Fibroblast of lung (primary cell): Measurements from ENCODE around the gene PIP5K1C. TPM values are rescaled to one million over a fixed set of nuclear protein-coding genes. Genes with fewer than 3 reads are reported as not detected.

Source experiments
- DNase-seq, 2 donors: peaks; one replicate each; pipeline versions ENCODE4 v3.0.0 to v3.0.0-alpha.2; 2010; ENCODE audit warnings: low read depth in 2 of 2
- H2AFZ ChIP-seq: 2 replicates; pipeline ENCODE4 v1.5.1; 2012; ENCODE audit warnings: low read length, control low read depth, inconsistent platforms
- H3K27ac ChIP-seq: 2 replicates; pipeline ENCODE4 v1.5.1; 2011; ENCODE audit warnings: low read length, control low read depth; ENCODE audit not compliant: insufficient read depth
- H3K27me3 ChIP-seq: 2 replicates; pipeline ENCODE4 v1.5.1; 2011; ENCODE audit warnings: mild to moderate bottlenecking, low read length; ENCODE audit not compliant: control insufficient read depth, insufficient read depth
- H3K36me3 ChIP-seq: 2 replicates; pipeline ENCODE4 v1.5.1; 2011; ENCODE audit warnings: low read length; ENCODE audit not compliant: control insufficient read depth, insufficient read depth
- H3K4me1 ChIP-seq: 2 replicates; pipeline ENCODE4 v1.5.1; 2011; ENCODE audit warnings: low read length; ENCODE audit not compliant: control insufficient read depth, insufficient read depth; ENCODE audit errors: extremely low read depth
- H3K4me2 ChIP-seq: 2 replicates; pipeline ENCODE4 v1.5.1; 2011; ENCODE audit warnings: low read length, control low read depth; ENCODE audit not compliant: insufficient read depth; ENCODE audit errors: extremely low read depth
- H3K4me3 ChIP-seq, 4 experiments: fragments of 200-600 bp in 1 of 4; sonication (generic) in 1 of 4; replicated peaks in 1 of 4; 2 replicates each; pipeline ENCODE4 v1.5.1; 2011 to 2016; ENCODE audit warnings: low read length in 4 of 4, low read depth in 3 of 4, mild to moderate bottlenecking in 3 of 4, control low read depth in 2 of 4, inconsistent platforms in 1 of 4, mixed read lengths in 1 of 4; ENCODE audit not compliant: insufficient read depth in 1 of 4; ENCODE audit errors: control extremely low read depth in 1 of 4
- H3K79me2 ChIP-seq: 2 replicates; pipeline ENCODE4 v1.5.1; 2012; ENCODE audit warnings: mild to moderate bottlenecking, low read length, inconsistent platforms; ENCODE audit not compliant: control insufficient read depth, insufficient read depth
- H3K9ac ChIP-seq: 2 replicates; pipeline ENCODE4 v1.5.1; 2011; ENCODE audit warnings: mild to moderate bottlenecking, low read length, control low read depth; ENCODE audit not compliant: insufficient read depth
- H3K9me3 ChIP-seq: 2 replicates; pipeline ENCODE4 v1.5.1; 2012; ENCODE audit warnings: low read depth, low read length; ENCODE audit not compliant: control insufficient read depth, insufficient read depth
- H4K20me1 ChIP-seq: 2 replicates; pipeline ENCODE4 v1.5.1; 2011; ENCODE audit warnings: low read length; ENCODE audit not compliant: control insufficient read depth, insufficient read depth; ENCODE audit errors: extremely low read depth
- EZH2 ChIP-seq: IDR thresholded peaks from 2 replicates; pipeline ENCODE4 v1.5.1; 2012; ENCODE audit warnings: low read length, control low read depth, mild to moderate bottlenecking; ENCODE audit errors: missing control alignments
- polyA plus RNA-seq, 2 donors: library from polyadenylated mRNA; depleted of rRNA in 1 of 2; stranded (reverse) in 1 of 2; unstranded in 1 of 2; fragments of >200 nt; gene quantifications; 2 replicates each; pipeline ENCODE4 v1.2.1, GENCODE V29; 2011 to 2012; ENCODE audit warnings: missing spikeins in 1 of 2
- total RNA-seq: library from RNA; depleted of rRNA; stranded (reverse); fragments of >200 nt; gene quantifications from 2 replicates; pipeline ENCODE4 v1.2.1, GENCODE V29; 2014
- TF ChIP-seq, protein P1 (sequence below), 2 donors: IDR thresholded peaks in 1 of 2; conservative IDR thresholded peaks in 1 of 2; 1 replicate in 1 of 2; 2 replicates in 1 of 2; pipeline ENCODE4 v1.5.1; 2011 to 2012; ENCODE audit warnings: low read length in 2 of 2, control low read depth in 1 of 2, inconsistent platforms in 1 of 2, low read depth in 1 of 2, mild to moderate bottlenecking in 1 of 2

The PIP5K1C gene
- total and polyA plus RNA-seq, 2 donors (not counting 1 experiment from before 2014, with no cell fraction given), result 8.7 to 16.7 TPM

DNA sequence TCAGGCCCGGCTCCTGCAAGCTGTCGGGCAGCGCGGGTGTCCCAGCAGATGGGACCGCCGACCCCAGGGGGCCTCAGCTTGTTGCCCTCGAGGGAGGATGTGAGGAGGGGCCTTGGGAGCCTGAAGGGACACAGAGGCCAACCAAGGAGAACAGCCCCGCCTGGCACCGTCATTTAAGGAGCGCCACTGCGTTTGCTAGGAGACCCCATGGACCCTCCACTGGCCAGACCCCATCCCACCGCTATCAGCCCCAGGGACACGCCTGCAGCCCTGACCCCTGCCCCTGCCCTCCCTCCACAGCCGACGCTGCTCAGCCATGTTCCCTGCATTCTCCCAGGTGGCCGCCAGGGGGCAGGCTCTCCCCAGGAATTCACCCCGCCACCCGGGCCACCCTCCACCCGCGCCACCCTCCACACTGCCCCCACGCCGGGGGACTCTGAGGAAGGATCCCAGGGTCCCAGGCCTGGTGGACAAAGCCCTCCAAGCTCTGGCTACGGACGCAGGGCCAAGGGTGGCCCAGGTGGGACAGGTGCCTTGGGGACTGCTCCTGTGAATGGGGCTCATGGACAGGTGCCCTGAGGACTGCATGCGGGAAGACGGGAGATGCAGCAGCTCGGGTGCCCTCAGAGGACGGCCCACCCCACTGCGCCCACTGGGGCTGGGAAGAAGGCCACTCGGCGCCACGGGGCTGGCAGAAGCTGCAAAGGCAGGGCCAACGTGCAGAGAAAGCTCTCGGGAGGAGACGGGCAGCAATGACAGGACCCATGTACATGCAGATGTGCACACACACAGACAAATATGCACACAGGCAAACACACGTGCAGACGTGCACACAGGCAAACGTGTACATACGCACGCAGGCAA, 34.4 kb downstream of the PIP5K1C start:
- no peaks in the 10 kb centered on the region for H3K9me3 ChIP-seq
- TF ChIP-seq EZH2, result no peak
- TF ChIP-seq, protein P1, sequence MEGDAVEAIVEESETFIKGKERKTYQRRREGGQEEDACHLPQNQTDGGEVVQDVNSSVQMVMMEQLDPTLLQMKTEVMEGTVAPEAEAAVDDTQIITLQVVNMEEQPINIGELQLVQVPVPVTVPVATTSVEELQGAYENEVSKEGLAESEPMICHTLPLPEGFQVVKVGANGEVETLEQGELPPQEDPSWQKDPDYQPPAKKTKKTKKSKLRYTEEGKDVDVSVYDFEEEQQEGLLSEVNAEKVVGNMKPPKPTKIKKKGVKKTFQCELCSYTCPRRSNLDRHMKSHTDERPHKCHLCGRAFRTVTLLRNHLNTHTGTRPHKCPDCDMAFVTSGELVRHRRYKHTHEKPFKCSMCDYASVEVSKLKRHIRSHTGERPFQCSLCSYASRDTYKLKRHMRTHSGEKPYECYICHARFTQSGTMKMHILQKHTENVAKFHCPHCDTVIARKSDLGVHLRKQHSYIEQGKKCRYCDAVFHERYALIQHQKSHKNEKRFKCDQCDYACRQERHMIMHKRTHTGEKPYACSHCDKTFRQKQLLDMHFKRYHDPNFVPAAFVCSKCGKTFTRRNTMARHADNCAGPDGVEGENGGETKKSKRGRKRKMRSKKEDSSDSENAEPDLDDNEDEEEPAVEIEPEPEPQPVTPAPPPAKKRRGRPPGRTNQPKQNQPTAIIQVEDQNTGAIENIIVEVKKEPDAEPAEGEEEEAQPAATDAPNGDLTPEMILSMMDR (conservative IDR thresholded peaks at IDR 0.05 in 1 of 2, IDR thresholded peaks at IDR 0.05 in 1 of 2; ENCODE audit: low read depth in 1 of 2, low read length in 2 of 2), result peak; percentile 59 to 76
- H4K20me1 ChIP-seq, result no peaks in the 10 kb centered on the region
- peaks cover 16% of the 10 kb centered on the region for H3K36me3 ChIP-seq
- no peak overlapping the region for H3K27ac ChIP-seq
- H3K4me3 ChIP-seq, result no peak overlapping the region
- no peak for DNase-seq
- peaks cover 8% of the 10 kb centered on the region for H3K4me1 ChIP-seq
- no peak overlapping the region for H3K9ac ChIP-seq
- no peaks in the 10 kb centered on the region for H3K27me3 ChIP-seq
- H3K4me2 ChIP-seq, result no peak overlapping the region
- no peaks in the 10 kb centered on the region for H3K79me2 ChIP-seq
- no peak overlapping the region for H2AFZ ChIP-seq

DNA sequence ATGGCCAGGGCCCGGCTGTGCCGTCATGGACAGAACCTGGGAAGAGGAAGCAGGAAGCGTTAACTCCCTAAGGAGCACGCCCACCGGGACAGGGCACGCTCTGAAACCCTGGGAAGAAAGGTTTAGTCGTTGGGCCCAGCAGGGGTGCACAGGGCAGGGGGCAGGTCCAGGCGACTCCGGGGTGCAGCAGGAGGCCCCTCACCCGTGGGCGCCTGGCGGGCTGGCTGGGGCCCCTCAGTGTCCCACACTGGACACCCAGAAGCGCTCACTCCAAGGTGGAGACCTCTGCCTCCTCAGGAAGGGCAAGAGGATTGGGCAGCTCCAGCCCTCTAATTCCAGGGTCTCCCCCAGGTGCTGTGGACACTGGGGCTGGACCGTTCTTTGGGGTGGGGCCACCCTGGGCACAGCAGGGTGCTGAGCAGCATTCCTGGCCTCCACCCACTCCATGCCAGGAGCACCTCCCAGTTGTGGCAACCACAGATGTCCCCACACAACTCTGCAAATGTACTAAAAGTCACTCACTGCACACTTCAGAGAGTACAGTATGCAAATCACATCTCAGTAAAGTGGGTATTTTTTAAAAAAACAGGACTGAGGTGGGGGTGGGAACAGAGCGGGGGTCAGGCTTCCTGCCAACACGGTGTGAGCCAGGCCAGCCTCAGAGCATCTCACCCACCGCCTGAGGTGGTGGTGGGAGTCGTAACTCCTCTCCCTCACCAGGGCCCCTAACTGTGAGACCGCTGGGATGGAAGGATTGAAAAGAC, 35.2 kb downstream of the PIP5K1C start:
- no peak for DNase-seq
- Histone ChIP-seq H3K27ac (no peak overlapping the region), H3K36me3 (peaks cover 16% of the 10 kb centered on the region), H3K9ac (no peak overlapping the region), H3K4me2 (no peak overlapping the region), H3K27me3 (no peaks in the 10 kb centered on the region), H3K4me3 (no peak overlapping the region), H3K9me3 (no peaks in the 10 kb centered on the region), H4K20me1 (no peaks in the 10 kb centered on the region), H3K4me1 (no peaks in the 10 kb centered on the region), H2AFZ (no peak overlapping the region), H3K79me2 (no peaks in the 10 kb centered on the region)
- TF ChIP-seq, protein P1 (conservative IDR thresholded peaks at IDR 0.05 in 1 of 2, IDR thresholded peaks at IDR 0.05 in 1 of 2; ENCODE audit: low read depth in 1 of 2, low read length in 2 of 2), result no peak
- TF ChIP-seq EZH2, result no peak

DNA sequence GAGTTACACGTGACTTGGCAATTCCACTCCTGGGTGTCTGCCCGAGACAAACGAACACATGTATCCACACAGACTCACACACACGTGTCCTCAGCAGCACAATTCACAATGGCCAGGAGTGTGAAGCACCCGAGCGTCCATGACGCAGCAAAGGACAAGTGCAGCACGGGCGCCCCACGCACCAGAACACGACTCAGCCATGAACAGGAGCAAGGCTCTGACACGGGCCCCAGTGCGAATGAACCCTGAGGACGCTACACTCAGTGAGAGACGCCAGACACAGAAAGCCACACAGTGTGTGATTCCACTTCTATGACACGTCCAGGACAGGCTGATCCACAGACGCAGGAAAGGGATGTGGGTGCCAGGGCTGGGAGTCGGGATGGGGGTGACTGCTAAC, 36.4 kb downstream of the PIP5K1C start:
- H3K27me3 ChIP-seq, result no peaks in the 10 kb centered on the region
- H3K27ac ChIP-seq, result no peak overlapping the region
- H2AFZ ChIP-seq, result no peak overlapping the region
- no peak overlapping the region for H3K4me2 ChIP-seq
- H3K9ac ChIP-seq, result no peak overlapping the region
- no peaks in the 10 kb centered on the region for H3K79me2 ChIP-seq
- no peak for TF ChIP-seq EZH2
- TF ChIP-seq, protein P1 (conservative IDR thresholded peaks at IDR 0.05 in 1 of 2, IDR thresholded peaks at IDR 0.05 in 1 of 2; ENCODE audit: low read depth in 1 of 2, low read length in 2 of 2), result no peak
- H3K9me3 ChIP-seq, result no peaks in the 10 kb centered on the region
- peaks cover 19% of the 10 kb centered on the region for H3K36me3 ChIP-seq
- no peak overlapping the region for H3K4me3 ChIP-seq
- no peaks in the 10 kb centered on the region for H4K20me1 ChIP-seq
- DNase-seq, result no peak
- no peaks in the 10 kb centered on the region for H3K4me1 ChIP-seq
